Putamen (tissue), 1 donor: Measurements from ENCODE around the gene EGFL6.

ENCODE experiments used
- DNase-seq: peaks from one replicate; pipeline ENCODE4 v3.0.0-alpha.2; 2016; ENCODE audit warnings: low spot score

The EGFL6 gene, protein sequence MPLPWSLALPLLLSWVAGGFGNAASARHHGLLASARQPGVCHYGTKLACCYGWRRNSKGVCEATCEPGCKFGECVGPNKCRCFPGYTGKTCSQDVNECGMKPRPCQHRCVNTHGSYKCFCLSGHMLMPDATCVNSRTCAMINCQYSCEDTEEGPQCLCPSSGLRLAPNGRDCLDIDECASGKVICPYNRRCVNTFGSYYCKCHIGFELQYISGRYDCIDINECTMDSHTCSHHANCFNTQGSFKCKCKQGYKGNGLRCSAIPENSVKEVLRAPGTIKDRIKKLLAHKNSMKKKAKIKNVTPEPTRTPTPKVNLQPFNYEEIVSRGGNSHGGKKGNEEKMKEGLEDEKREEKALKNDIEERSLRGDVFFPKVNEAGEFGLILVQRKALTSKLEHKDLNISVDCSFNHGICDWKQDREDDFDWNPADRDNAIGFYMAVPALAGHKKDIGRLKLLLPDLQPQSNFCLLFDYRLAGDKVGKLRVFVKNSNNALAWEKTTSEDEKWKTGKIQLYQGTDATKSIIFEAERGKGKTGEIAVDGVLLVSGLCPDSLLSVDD

DNA sequence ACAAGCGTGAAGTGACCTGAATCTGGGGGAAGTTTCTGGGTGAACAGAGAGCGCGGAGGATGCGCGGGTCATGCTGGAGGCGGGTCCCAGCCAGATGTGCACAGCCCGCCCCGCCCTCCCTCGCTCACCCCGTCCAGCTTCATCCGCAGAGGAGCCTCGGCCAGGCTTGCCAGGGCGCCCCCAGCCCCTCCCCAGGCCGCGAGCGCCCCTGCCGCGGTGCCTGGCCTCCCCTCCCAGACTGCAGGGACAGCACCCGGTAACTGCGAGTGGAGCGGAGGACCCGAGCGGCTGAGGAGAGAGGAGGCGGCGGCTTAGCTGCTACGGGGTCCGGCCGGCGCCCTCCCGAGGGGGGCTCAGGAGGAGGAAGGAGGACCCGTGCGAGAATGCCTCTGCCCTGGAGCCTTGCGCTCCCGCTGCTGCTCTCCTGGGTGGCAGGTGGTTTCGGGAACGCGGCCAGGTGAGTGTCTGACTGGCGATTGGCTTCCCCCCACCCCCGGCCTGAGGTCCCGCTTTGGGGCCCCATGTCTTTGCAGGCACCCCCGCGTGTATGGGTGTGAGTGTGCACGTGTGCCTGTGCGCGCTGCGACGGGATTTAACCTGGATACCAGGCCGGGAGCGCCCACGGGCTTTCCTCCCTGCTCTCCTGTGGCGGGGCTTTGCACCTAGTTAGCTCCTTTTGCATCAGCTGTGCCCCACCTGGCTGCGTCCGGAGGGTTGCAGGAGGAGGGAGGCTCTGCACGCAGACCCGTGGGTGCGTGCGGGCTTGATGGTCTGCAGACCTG lies at the start of gene EGFL6:
Gene EGFL6, plus strand, starts transcription at position 123 of the 782 bp plus-strand sequence. Its CDS starts 261 bp downstream, at position 384.
- no peak for DNase-seq

DNA sequence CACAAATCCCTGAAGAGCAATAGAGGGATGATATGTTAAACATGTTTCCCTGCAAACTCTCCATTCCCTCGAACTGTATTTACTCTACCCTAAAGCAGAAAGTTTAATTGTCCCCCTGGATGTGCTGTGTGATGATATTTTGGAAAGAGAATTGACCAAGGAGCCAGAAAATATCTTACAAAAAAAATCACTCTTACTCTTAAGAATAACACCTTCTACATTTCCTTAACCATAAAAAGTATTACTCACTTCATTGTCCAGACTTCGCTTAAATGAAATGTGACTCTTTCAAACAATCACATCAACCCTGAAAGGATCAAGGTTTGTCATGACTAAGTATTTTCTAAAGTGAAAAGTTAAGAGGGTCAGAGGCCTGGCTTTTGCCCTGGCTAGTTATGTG lies 49.0 kb upstream of the EGFL6 start:
- no peak for DNase-seq

DNA sequence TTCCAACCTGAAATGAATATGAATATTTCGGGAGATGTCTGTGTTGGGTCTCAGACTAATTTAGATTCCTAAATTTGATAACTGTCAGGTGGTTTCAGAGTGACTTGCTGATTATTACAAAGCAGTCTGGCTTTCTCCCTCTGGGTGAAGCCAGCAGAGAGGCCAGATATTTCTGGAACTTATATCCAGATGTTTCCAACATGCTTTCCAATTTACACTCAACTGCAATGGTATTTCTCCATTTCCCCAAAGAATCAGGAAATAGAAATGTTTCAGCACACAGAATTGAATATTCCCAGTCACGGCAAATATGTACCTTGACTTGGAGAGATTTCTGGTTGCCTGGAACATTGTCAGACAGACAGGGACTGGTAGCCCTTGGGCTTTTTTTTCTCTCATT lies 48.5 kb upstream of the EGFL6 start:
- DNase-seq = no peak

DNA sequence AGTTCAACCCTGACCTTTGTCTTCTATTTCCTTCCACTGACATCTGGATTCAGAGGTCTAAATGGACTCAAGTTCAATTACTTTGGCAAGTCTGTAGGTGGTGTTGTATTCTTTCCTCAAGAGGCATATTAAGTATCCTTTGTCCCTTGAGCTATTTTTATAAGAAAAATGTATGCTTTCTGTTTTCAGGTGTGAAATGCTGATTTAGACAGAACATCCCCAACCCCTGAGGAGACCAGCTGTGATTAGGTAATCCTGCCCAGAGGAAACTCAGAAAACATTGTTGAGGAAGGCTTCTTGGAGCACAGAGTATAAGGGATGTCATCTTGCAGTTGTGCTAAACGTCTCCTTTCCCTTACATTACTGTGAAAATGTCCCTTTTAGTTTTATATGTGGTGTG lies 46.6 kb upstream of the EGFL6 start:
- DNase-seq = no peak

DNA sequence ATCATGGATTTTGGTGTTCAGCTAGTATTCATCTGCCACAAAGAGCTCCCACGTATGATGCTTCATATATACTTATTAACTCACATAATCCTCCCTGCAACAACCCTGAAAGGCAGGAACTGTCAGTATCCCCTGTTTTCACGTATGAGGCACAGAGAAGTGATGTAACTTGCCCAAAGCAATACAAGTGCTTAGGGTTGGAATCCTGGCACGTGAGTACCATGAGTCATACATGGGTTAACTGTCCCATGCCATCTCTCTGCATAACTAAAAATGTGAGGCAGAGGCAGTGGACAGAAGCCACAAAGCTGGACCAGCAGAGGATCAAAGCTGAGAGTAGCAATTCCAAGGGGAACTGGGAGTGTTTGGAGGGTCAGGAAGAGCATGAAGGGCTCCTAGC lies 35.7 kb upstream of the EGFL6 start:
- DNase-seq = no peak

DNA sequence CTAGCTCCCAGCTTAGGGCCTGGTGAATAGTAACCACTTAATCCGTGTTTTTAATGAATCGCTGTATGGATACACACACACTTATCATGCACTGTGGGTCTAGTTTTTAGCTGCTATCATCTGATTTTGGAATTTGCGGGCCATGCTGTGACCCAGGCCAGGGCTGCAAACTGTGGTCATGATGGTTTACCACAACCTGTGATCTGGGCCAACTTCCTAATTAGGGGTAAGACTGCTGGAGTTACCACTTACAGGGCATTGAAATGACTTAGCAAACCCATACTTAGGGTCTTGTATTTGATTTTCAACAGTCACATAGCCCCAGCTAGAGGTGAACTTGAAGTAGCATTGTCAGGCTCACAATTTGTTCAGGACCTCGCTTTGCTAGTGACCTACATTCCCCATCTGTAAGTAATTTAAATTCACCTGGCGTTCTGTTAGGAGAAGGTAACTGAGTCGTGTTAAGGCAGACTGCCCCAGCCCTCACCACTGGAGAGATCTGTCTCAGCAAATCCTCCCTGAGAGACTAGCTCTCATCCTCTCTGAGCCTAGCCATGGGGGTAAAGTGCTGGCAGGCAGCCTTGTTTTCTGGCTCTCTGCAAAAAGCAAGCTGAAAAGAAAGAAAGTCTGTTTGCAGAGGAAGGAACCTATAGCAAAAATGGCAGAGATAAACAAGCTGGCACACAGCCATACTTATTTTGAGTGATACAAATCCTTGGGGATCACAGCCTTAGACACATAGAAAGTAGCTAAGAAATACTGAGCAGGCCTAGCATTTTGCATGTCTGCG lies 33.8 kb upstream of the EGFL6 start:
- DNase-seq = no peak

DNA sequence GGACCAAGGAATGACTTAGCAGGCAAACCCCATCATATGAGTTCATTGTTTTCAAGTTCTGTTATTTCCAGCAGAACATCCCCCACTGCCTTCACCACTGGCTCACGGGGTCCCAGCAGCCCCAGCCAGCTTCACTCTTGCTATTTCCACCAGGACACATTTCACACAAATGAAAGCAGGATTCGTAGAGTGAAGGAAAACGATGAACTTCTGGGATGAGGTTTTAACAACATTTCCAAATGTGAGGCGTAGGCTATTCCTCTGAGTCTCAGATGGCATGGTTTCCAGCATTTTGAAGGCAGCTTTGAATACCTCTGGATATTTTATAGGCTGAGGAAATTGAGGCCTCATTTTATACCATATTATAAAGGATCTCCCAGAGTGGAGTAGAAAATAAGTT lies 32.9 kb upstream of the EGFL6 start:
- DNase-seq = no peak

DNA sequence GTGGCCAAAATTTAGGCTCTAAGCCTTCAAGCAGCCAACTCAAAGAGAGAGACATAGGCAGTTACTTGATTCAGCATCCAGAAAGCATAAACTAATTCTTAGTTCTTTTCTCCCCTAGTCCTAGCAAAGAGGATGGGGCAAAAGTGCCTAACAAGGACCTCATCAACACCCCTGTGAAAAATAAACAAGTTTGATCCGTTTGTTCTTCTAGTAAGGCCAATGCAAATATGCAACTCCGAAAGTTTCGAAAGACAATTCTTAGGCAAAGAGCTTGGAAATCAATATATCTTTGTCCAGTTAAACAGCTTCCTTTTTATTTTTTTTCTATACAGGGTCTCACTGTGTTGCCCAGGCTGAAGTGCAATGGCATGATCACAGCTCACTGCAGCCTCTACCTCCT lies 31.0 kb upstream of the EGFL6 start:
- DNase-seq = no peak

DNA sequence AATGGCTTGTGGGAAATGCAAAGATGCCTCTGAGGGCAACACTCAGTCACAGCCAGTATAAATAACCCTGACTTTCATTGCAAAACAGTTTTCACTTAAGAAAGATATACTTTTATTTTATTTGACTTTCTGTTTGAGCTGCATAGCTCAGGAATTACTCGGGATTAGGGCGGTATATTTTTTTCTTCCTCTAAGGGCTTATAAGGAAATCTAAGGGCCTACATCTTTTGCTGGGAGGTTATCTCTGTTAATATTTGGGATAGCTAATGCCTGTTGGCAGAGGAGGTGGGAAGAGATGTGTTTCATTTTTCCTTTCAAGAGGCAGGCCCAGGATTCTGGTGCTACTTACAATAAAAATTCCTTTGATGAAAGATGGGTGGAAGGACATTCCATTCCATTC lies 28.8 kb upstream of the EGFL6 start:
- no peak for DNase-seq

DNA sequence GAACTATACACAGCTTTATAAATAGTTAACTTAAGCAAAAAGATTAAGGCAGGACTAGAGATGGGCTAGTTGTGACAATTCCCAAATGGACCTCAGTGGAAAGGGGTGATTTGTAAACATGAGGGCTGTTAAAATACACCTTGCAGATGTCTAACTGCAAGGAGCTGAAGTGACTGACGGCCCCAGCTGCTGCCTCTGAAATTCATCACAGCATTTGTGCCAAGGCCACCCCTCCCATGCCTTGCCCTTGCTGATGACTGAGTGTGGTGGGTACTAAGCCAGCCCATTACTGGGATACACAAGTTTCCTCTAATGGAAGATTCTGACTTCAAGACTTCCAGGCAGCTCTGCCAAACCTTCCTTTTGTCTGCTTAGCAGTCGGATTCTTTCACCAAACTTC lies 23.7 kb upstream of the EGFL6 start:
- no peak for DNase-seq

DNA sequence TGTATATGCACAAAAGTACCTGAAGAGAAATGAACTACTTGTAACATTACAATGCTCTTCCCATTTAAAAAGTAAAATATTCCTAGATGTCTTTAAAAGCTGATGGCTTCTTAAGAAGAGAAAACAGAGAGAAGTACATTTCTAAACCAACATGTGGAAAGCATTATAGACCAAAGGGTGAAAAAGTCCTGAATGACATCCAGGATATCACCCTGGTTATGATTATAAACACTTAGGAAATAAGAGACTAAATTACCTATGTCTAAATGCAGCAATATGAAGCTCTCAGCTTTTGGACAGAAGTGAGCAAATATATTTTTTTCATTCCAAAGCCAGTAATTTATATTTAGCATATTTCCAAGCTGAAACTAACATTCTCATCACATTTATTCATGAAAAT lies 21.7 kb upstream of the EGFL6 start:
- no peak for DNase-seq

DNA sequence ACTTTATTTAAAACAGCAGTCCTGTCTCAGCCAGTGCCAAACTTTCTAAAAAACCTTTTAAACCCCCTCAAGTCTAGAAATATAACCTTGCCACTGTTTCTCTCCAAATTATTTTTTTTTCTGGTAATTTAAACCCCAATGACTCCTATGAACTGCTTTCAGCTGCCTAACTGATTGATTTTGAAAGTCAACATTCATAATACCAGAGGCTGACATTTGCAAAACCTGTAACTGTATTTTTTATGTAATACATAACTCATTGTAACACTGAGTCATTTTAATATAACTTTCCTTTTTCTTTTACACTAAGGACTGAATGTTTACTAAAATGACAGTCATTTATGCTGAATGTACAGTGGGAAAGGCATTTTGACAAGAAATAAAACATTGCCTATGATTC lies 19.1 kb upstream of the EGFL6 start:
- DNase-seq = no peak

DNA sequence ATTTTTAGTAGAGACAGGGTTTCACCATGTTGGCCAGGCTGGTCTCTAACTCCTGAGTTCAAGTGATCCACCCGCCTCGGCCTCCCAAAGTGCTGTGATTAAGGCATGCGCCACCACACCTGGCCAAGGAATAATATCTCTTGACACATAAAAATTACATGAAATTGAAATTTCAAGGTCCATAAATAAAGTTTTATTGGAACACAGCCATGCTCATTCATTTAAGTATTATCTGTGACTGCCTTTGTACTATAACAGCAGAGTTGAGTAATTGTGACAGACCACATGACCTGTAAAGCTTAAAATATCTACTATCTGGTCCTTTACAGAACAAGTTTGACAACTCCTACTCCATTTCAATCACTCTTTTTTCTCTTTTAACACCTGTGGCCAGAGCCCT lies 17.8 kb upstream of the EGFL6 start:
- no peak for DNase-seq

DNA sequence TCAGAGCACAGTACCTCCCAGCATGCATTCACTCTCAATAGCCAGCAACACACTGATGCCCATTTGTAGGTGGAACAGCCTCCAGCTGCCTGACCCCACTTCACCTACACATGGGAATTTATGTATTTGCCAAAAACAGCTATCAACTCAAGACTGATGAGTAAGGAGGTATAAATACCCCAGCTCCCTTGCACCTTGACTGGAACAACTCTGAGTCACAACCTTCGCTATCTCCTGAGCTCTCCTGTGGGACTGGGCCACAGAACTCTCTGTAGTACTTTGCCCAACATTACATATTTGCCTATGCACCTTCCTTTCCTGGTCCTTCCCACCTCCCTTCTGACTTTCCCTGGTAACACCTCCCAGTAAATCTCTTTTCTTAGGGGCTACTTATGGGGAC lies 16.5 kb upstream of the EGFL6 start:
- DNase-seq = no peak

DNA sequence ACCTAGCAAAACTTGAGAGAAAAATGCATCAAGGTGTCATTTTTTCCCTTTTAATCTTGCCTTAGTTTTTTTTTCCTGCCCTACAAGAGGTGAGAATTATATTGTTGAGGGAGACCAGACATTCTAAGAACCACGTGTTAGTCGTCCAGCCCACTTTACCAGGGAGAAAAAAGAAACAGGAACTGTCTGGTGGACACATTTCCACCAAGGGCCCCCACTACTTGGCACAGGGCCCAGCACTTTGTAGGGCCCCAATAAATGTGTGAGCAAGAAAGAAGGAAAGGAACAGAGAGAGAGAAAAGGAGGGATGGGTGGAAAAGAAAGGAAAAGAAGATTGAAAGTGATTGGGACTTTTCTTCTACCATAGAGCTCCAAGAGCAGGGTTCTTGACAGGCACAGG lies 3.9 kb upstream of the EGFL6 start:
- no peak for DNase-seq

DNA sequence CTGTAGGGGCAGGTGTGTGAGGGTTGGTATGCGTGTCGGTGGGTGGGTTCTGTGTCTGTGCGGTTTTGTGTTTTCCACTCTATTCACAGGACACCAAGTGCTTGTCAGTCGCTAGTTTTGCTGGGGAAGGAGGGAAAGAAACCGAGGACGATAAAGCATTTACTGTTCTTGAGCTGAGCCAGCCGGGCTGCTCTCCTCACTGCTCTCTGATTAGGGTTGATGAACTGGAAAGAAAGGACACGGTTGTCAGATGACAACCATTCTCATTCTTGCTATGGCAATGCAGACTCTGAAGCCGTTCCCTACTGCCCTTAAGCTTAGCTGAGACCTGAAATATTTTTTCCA lies 832 bp downstream of the EGFL6 start:
- DNase-seq = no peak

DNA sequence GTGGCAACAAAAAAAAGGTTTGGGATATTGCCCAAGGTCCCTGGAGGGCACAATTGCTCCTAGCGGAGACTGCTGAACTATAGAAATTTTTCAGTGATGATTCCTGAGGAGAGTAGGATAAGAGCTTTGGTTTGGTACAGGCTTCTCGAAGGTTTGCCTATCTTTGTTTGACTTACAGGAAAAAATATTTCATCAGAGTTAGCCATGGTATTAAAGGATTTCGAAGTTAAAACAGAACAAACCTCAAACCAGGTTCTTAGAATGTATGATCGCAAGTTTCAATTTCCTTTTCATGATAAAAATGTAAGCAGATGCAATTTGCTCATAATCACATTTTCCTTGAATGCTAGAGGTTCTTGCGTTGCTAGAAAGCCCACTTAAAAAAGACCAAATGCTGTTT lies 1.7 kb downstream of the EGFL6 start:
- no peak for DNase-seq

DNA sequence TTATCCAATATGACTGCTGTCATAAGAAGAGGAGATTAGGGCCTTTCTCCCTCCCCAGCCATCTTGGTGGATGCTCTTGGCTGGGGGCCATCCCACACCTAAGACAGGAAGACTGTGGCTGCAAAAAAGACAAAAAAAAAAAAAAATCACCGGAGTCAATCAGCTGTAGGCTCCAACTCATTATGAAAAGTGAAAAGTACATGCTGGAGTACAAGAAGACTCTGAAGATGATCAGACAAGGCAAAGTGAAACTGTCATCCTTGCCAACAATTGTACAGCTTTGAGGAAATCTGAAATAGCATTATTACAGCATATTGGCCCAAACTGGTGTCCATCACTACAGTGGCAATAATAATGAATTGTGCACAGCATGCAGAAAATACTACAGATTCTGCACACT lies 5.2 kb downstream of the EGFL6 start:
- no peak for DNase-seq

DNA sequence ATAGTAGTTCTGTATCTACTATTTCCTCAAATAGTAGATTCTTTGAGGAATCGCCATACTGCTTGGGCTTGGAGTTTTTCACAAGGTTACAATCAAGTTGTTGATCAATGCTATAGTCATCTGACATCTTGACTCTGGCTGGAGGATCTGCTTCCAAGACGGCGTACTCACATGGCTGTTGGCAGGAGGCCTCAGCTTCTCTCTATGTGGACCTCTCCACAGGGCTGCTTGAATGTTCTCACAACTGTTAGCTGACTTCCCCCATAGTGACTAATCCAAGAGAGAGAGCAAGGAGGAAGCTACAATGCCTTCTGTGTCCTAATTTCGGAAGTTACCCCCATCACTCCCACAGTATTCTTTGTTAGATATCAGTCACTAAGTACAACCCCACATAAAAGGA lies 10.3 kb downstream of the EGFL6 start:
- no peak for DNase-seq

DNA sequence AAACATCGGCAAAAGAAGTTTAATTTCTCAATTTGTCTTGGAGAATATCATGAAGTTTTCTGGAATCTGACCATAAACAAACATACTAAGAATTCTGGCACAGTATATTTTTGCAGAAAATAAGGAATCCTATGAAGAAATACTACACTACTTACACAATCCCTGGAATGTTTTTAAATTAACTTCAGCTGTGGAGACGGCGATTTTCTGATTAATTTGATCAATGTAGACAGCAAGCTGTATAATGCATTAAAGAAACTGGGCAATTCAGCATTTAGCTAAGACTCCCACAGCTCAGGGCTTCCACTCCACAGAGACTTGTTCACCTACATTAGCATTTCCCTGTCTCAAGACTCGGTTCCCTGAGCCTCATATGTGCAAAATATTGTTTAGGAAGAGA lies 12.2 kb downstream of the EGFL6 start:
- DNase-seq = no peak

DNA sequence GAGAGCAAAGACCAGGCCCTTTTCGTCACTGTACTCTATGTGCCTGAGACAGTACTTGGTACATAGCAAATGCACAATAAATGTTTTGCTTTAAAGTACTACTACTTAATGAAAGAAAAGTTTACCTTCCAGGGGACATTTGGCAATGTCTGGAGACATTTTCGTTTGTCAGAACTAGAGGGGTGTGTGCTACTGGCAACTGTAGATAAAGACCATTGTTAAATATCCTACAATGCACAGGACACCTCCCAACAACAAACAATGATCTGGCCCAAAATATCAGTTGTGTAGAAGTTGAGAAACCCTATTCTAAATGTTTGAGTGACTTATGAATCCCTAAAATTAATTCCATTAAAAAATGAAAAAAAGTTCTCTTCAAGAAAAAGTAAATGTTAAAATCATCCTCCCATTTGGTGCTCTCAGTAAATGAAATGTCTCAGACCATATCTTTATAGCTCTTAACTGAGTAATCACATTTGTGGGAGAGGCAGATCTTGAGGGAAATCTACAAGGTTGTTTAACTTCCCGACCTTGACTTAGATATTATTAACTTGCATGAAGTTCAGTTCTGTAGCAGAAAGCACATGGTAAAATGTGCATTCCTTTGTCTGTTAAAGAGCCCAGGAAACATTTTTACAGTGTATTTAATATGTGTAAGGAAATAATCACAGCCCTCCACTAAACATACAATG lies 18.5 kb downstream of the EGFL6 start:
- DNase-seq = no peak

DNA sequence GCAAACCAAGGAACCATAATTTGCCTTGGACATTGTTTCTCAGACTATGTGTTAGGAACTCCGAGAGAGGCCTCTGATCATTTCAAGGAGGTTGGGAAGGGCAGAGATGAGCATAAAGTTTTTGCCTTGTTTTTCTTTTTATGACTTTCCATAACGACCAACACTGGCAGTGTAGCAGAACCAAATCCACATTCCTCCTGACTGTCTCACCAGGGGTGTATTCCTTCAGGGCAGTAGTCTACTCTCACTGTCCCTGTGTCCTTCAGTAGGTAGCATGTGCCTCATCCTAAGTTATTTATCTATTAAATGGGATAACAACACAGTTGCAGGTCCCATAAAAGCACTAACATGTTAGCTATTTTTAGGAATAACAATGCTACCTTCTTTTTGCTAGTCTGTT lies 20.8 kb downstream of the EGFL6 start:
- DNase-seq = no peak
